ENCODE measurements around the gene SPATA20.

SPATA20 gene

DNA sequence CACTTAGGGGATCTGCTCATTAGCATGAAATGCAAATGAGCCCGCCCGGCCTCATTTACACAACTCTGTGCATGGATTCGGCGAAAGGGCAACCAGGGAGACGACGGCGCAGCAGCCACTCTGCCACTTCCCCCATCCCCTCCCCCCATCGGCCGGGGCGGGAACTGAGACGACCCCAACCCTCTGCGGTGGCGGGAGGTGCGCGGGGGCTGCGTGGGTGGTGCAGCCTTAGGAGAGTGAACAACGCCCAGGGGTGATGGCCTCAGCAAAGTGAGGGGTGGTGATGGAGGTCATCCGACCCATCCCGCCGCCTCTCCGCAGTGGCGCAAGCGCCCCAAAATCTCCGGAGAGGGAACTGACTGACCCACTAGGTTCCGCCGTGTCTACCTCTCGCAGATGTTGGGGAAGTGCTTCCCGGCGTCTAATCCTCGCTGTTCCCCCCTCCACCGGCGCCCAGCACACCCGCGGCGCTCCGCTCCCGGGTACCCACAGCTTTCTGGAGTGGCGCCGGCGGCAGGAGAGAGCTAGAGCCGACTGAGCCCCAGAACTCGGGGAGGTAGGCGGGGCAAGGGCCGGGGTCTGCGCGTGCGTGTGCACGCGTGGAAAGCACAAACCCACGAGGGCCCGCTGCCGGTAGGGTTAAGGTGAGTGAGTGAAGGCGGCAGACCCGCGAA is 12.1 kb downstream of the SPATA20 start:
- DNase-seq (ENCODE audit: low read depth in 2 of 2): no peak

DNA sequence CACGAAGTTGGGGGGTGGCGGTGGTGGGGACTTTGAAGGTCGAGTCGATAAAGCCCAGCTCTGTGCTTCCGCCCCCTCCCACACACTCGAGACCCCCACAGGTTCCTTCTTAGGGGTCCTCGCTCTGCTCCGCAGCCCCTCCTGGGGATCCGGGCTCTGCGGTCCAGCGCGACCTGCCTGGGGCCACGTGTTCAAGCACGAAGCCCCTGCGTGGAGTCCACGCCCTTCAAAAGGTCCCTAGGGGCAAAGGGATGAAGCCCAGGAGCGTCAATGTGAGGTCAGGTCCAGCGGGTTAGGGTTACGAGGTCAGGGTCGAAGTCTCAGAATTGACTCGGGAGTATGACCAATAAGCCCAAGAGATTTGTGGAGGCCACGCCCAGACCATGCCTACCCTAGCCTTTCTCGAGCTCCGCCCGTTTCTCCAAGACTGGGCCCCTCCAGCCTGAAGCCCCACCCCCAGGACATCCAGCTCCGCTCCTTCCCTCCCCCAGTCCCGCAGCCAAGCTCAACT is 12.8 kb downstream of the SPATA20 start:
- DNase-seq (ENCODE audit: low read depth in 2 of 2): no peak

DNA sequence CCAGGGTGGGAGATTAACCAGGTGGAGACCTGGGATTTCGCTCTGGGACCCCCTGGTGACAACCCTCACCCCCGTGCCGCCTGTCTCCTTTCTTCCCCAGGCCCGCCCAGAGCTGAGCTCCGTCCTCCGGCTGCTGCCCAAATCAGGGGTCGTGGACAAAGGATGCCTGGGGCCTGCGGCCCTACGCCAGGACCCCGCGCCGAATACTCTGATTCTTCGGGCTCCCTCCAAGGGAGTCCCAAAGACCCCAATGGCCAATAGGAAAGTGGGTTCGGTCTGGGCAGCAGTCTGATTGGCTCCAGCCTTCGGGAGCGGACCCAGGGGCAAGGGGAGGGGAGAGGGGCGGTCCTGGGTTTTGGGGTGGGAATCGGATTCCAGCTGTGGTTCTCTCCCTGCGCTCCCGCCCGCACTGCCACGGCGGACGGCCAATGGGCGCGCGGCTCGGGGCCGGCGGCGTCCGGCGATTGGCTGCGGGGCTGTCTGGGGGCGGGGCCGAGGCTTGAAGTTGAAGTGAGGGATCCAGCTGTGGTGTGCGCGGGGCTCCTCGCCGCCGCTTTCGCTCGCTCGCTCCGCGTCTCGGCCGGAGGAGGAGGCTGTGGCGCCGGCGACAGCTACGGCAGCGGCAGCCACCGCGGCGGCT is 13.3 kb downstream of the SPATA20 start, which contains the start of gene CACNA1G:
Gene CACNA1G, plus strand, starts transcription at position 531 of the 640 bp plus-strand sequence. CDS start 745 bp downstream, outside the sequence.
- peak; percentile 79 to 85 for DNase-seq (ENCODE audit: low read depth in 2 of 2)

DNA sequence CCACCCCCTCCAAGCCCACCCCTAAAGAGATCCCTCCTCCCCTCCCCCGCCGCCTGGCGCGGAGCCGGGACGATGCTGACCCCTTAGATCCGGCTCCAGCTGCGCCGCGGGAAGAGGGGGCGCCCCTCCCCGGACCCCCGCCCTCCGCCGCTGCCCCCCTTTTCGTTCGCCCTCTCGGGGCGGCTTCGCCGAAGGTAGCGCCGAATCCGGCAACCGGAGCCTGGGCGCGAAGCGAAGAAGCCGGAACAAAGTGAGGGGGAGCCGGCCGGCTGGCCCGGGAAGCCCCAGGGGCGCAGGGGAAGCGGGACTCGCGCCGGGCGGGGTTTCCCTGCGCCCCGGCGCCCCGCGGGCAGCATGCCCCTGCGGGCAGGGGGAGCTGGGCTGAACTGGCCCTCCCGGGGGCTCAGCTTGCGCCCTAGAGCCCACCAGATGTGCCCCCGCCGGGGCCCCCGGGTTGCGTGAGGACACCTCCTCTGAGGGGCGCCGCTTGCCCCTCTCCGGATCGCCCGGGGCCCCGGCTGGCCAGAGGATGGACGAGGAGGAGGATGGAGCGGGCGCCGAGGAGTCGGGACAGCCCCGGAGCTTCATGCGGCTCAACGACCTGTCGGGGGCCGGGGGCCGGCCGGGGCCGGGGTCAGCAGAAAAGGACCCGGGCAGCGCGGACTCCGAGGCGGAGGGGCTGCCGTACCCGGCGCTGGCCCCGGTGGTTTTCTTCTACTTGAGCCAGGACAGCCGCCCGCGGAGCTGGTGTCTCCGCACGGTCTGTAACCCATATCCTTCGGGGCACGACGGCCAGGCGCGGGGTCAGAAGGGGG is 14.2 kb downstream of the SPATA20 start:
- DNase-seq (ENCODE audit: low read depth in 2 of 2): no peak

DNA sequence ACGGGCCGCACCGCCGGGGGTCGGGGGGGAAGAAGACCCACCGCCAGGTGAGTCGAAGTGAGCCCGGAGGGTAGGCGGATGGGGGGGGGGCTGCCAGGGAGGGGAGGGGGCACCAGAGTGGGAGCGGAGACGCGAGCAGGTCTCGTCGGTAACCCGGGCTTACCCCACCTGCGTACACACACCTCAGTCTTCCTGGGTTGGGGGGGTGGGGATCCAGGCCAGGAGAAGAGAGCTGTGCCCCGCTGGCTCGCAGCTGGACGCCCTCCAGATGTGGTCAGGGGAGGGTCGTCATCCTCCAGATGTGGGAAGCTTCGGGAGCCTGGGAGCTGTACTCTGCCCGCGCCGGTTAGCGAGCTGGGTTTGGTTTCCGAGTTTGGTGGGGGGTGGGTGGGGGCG is 14.8 kb downstream of the SPATA20 start:
- no peak for DNase-seq (ENCODE audit: low read depth in 2 of 2)

DNA sequence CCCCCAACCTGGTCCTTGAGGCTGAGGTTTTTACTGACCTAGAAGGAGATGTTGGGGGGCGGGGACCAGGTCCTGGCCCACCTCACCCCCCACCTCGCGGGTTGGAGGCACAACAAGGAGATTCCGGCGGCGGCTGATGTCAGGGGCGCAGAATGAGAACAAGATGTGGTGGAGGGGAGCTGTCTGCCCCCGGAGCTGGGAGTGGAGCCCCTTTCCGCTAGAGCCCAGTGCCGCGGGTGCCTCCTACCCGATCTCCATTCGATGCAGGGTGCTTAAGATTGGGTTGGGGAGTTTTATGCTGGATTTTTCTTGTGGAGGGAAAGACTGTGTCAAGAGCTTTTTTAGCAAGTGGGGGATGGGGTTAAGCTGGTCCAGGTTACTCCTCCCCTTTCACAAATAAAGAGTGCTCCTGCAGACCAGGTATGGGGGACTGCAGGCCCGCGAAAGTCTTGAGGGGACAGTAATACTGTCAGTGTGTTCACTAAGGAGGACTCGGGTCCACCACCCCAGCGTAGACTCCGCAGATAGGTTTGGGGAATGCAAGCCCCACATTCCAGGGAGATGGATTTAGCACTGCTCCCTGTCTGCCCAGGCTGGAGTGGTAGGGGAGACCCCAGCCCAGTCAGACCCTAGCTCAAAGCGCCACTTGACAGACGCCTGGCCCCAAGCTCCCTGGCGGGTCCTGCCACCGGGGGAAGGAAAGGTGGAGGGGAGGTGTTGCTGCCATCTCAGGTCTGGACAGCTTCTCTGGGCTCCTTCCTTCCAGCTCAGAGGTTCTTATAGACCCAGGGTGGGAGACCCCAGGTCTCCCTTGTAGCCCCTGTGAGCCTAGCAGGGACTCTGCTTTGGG is 15.5 kb downstream of the SPATA20 start:
- no peak for DNase-seq (ENCODE audit: low read depth in 2 of 2)

DNA sequence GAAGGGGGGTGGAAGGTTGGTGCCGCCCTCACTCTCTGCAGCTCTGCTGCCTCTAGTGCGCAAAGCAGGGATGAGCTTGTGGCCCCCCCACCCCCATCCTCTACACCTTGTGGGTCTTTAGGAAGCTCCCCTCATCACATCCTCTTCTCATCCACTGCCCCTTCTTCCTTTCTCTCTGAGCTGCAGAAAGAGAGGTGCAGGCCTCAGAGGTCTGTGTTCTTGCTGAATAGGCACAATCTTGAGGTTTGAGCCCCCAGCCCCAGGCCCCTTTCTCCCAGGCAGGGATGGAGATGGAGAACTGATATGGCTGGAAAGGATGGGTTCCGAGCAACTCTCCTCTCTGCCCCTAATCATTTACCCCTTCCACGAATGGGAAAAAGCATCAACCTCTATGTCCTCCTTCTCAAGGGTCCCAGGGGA is 16.1 kb downstream of the SPATA20 start:
- DNase-seq (ENCODE audit: low read depth in 2 of 2): no peak

DNA sequence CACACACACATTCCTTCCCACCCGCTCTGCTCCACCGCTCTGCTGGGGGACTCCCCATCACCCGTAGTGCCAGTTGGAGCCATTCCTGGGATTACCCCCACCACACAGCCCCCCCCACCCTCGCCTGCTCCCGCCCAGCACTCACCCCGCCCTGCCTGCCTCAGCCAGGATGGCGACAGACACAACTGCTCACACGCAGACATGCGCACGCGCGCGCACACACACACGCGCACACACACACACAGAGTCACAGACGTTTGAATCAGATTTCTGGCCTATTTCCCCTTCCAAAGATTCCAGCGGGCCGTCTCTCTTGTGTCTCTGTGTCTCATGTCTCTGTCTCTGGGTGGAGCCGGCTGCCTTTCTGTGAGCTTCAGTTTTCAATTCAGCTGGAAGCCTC is 17.9 kb downstream of the SPATA20 start:
- DNase-seq (ENCODE audit: low read depth in 2 of 2): no peak

DNA sequence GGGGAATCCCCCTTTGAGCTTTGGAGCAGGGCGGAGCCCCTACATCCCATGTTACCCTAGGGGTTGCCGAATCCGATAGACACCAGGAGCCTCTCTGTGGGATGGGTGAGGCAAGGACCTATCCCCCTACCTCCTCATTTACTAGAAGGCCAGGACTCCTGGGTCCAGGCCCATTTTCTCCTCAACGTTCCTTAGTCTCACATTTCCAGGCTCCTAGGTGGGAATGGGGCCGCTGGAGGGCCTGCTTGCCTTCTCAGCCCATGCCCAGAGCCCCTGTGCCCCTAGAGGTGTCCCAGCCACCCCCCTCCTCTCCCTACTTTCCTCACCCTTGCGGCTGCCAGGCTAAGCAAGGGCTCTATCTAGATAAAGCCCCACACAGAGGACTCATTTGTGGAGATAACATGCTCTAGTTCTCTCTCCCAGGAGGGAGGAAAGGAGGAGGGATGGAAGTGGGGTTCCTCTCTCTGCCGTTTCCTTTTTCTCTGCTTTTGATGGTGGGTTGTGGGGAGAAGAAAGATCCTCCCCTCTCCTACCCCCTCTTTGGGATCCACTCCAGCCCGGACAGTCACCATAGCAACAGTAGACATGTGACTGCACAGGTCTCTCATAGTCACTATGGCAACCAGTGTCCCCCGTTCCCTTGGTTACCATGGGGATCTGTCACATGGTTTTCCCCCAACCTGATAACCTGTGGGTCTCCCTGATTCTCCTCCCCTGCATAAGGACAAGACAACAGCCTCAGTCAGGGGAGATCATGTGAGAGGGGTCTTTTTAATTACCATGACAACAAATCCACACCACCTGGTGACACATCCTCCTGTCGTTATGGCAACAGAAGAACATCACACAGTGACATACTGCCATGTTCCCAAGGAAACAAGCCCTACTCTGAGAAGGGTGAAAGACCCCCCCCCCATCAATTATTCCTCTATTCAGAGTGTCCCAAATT is 18.7 kb downstream of the SPATA20 start:
- no peak for DNase-seq (ENCODE audit: low read depth in 2 of 2)

DNA sequence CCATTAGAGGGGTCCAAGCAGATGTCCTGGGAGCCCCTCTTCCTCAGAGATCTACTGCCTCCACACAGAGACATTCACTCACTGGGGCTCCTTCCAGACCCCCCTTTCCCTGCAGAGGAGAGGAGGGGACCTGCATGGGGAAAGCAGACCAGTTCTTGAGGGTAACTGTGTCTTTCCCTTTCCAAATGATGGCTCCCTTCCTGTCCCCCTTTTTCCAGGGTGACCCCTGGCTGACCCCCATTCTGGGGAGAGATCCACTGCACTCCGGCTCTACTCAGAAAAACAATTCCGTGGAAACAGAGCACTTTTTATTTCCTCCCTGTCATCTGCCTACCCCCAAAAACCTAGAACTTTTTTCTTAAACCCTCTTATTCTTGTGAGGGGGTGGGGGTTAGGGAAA is 19.9 kb downstream of the SPATA20 start:
- DNase-seq (ENCODE audit: low read depth in 2 of 2): no peak

DNA sequence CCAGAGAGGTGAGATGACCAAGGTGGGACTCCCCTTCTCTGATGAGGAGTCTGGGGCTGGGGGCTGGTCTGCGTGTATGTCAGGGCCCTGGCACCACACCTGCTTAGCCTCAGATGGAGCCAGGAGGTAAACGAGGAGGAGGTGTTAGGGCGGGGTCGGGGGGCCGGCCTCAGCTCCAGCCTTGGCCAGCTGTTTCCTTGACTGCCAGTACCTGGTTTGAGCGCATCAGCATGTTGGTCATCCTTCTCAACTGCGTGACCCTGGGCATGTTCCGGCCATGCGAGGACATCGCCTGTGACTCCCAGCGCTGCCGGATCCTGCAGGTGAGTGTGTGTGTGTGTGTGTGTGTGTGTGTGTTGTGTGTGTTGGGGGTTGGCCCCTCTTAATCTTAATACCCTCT is 21.7 kb downstream of the SPATA20 start:
- DNase-seq (ENCODE audit: low read depth in 2 of 2): no peak

DNA sequence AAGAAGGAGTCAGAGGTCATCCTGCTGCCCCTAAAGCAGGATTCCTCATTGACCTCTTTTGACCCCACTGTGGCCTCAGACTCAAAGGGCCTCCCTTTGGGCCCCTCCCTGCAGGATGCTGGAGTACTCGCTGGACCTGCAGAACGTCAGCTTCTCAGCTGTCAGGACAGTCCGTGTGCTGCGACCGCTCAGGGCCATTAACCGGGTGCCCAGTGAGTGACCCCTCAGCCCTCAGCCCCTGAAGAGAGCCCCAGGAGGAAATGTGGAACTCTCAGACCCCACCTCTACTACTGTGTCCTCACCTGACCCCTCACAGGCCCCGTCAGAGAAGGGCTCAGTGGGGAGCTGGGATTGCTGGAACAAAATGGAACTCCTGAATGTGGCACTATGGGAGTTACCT is 22.6 kb downstream of the SPATA20 start:
- DNase-seq (ENCODE audit: low read depth in 2 of 2): no peak

DNA sequence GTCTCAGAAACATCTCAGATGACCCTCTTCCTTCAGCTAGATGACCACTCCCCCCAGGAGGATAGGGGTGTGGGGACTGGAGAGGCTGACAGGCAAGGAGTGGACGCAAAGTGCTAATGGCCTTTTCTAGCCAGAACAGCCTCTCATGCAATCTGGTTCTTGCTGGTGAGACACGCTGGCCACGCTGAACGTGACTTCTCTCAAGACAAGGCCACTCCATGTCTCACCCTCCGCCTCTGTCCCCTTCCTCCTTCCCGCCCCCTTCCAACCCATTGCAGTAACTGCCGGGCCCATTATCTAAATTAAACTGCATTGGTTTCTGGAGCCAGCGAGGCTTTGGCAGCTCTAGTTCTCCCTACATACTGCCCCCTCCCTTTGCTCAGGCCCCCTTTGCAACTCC is 23.1 kb downstream of the SPATA20 start:
- no peak for DNase-seq (ENCODE audit: low read depth in 2 of 2)

DNA sequence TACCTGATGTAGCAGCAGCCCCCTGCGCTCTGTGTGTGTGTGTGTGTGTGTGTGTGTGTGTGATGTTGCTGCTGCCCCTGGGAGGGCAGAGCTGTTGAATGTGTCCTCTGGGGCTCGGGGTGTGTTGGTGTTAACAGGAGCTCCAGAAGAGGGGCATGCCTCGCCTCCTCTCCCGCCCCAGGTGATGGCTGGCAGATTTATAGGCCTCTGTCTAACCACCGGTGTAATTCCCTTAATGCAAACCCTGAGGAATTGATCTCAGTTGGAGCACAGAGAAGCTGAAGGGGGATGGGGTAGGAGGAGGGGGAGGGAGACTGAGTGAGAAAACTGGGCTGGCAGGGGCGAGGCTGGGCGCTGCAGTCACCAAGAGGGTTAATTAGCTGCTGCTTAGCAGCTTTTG is 23.6 kb downstream of the SPATA20 start:
- DNase-seq (ENCODE audit: low read depth in 2 of 2): no peak

DNA sequence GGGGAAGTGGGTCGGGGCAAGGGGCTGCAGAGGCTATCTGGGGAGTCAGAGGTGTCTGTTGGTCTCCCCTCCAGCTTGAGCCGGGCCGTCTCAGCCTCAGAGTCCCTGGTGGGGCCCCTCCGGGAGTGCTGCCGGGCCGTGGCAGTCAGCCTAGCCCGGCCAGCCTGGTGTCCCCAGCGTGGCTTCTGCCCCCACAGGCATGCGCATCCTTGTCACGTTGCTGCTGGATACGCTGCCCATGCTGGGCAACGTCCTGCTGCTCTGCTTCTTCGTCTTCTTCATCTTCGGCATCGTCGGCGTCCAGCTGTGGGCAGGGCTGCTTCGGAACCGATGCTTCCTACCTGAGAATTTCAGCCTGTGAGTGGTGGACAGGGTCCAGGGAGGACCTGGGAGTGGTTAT is 24.7 kb downstream of the SPATA20 start:
- DNase-seq (ENCODE audit: low read depth in 2 of 2): no peak

DNA sequence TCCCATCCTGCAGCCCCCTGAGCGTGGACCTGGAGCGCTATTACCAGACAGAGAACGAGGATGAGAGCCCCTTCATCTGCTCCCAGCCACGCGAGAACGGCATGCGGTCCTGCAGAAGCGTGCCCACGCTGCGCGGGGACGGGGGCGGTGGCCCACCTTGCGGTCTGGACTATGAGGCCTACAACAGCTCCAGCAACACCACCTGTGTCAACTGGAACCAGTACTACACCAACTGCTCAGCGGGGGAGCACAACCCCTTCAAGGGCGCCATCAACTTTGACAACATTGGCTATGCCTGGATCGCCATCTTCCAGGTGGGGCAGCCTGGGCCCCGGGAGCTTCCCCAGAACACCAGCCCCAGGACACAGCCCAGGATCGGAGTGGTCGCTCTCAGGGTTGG is 25.6 kb downstream of the SPATA20 start:
- no peak for DNase-seq (ENCODE audit: low read depth in 2 of 2)

DNA sequence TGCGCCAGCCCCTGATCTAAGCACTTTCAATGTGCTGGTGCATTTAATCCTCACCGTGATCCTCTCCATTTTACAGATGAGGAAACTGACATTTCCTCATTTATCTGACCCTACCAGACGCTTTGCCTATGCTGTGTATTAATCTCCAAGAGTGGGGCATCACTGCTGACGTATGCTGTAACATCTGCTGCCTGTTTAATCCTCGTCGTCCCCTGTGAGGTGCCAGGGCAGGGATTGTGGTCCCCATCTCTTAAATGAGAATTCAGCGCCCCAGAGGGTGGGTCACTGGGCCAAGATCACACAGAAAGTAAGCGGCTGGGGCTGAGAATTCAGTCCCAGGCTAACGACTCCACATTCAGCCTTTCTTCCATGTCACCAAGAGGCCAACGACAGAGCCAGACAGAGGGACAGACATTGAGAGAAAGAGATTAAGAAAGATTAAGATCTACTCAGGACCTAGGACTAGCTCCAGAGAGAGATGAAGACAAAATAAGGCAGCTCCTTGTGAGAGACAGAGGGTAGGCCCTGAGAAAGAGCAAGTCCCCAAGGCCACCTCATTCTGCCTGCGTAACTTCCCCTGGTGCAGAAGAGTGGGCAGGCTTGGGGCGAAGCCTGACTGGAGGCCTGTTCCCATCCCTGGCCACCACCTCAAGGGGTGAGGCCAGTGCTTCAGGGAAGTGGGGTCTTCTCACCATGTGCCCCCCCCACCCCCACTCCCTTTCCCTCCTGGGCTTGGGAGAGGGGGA is 27.1 kb downstream of the SPATA20 start:
- no peak for DNase-seq (ENCODE audit: low read depth in 2 of 2)

DNA sequence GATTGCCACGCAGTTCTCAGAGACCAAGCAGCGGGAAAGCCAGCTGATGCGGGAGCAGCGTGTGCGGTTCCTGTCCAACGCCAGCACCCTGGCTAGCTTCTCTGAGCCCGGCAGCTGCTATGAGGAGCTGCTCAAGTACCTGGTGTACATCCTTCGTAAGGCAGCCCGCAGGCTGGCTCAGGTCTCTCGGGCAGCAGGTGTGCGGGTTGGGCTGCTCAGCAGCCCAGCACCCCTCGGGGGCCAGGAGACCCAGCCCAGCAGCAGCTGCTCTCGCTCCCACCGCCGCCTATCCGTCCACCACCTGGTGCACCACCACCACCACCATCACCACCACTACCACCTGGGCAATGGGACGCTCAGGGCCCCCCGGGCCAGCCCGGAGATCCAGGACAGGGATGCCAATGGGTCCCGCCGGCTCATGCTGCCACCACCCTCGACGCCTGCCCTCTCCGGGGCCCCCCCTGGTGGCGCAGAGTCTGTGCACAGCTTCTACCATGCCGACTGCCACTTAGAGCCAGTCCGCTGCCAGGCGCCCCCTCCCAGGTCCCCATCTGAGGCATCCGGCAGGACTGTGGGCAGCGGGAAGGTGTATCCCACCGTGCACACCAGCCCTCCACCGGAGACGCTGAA is 28.7 kb downstream of the SPATA20 start:
- DNase-seq (ENCODE audit: low read depth in 2 of 2): no peak

DNA sequence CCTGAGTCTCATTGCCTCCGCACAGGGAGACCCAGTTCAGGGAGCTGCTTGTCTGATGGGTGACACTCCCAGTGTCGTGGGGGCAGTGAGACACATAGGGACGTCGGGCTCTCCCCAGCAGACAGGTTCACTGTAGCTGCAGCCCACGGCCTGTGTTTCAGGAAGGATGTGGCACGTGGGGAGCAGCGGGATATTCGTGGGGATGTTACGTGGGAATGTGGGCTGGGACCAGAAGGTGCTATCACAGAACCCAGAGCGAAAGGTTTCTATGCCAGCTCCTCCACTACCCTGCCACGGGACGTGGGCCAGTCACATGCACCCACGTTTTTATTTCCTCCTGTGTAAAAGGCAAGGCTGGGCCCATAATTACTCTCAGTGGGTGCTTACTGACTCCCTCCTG is 29.9 kb downstream of the SPATA20 start:
- no peak for DNase-seq (ENCODE audit: low read depth in 2 of 2)
